ENCODE data around the gene USH1C.

DNA sequence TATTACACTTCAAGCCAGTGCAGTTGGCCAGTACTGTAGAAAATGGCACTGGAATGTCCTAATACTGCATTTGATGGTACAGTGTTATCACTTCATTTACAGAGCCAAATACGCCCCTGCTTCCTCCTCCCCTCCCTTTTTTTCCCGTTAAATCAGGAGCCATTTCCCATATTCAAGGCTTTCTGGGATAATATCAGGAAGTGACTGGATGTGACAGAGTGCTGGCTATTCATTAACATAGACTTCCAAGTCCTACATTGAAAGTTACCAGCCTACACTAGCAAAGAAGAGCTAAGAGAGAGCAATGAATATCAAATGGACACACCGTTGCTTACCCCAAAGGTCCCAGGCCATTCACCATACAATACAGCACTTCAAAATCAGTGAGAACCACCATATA lies 35.4 kb downstream of the USH1C start:
- TF ChIP-seq, protein P1, sequence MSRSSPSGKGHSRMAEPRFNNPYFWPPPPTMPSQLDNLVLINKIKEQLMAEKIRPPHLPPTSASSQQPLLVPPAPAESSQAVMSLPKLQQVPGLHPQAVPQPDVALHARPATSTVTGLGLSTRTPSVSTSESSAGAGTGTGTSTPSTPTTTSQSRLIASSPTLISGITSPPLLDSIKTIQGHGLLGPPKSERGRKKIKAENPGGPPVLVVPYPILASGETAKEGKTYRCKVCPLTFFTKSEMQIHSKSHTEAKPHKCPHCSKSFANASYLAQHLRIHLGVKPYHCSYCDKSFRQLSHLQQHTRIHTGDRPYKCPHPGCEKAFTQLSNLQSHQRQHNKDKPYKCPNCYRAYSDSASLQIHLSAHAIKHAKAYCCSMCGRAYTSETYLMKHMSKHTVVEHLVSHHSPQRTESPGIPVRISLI (tag by site-specific recombination; IDR thresholded peaks at IDR 0.05), result no peak
- TF ChIP-seq, protein P2, sequence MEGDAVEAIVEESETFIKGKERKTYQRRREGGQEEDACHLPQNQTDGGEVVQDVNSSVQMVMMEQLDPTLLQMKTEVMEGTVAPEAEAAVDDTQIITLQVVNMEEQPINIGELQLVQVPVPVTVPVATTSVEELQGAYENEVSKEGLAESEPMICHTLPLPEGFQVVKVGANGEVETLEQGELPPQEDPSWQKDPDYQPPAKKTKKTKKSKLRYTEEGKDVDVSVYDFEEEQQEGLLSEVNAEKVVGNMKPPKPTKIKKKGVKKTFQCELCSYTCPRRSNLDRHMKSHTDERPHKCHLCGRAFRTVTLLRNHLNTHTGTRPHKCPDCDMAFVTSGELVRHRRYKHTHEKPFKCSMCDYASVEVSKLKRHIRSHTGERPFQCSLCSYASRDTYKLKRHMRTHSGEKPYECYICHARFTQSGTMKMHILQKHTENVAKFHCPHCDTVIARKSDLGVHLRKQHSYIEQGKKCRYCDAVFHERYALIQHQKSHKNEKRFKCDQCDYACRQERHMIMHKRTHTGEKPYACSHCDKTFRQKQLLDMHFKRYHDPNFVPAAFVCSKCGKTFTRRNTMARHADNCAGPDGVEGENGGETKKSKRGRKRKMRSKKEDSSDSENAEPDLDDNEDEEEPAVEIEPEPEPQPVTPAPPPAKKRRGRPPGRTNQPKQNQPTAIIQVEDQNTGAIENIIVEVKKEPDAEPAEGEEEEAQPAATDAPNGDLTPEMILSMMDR (tag by site-specific recombination; IDR thresholded peaks at IDR 0.05), result no peak
- TF ChIP-seq ZNF174 (tag by site-specific recombination; IDR thresholded peaks at IDR 0.05) (no peak), ZNF48 (tag by site-specific recombination; IDR thresholded peaks at IDR 0.05) (no peak), ZNF549 (tag by site-specific recombination; IDR thresholded peaks at IDR 0.05) (no peak), ZNF843 (tag by site-specific recombination; IDR thresholded peaks at IDR 0.05) (no peak), KLF1 (tag by site-specific recombination; IDR thresholded peaks at IDR 0.05) (no peak), ZNF585B (tag by site-specific recombination; IDR thresholded peaks at IDR 0.05) (no peak)
- TF ChIP-seq, protein P3, sequence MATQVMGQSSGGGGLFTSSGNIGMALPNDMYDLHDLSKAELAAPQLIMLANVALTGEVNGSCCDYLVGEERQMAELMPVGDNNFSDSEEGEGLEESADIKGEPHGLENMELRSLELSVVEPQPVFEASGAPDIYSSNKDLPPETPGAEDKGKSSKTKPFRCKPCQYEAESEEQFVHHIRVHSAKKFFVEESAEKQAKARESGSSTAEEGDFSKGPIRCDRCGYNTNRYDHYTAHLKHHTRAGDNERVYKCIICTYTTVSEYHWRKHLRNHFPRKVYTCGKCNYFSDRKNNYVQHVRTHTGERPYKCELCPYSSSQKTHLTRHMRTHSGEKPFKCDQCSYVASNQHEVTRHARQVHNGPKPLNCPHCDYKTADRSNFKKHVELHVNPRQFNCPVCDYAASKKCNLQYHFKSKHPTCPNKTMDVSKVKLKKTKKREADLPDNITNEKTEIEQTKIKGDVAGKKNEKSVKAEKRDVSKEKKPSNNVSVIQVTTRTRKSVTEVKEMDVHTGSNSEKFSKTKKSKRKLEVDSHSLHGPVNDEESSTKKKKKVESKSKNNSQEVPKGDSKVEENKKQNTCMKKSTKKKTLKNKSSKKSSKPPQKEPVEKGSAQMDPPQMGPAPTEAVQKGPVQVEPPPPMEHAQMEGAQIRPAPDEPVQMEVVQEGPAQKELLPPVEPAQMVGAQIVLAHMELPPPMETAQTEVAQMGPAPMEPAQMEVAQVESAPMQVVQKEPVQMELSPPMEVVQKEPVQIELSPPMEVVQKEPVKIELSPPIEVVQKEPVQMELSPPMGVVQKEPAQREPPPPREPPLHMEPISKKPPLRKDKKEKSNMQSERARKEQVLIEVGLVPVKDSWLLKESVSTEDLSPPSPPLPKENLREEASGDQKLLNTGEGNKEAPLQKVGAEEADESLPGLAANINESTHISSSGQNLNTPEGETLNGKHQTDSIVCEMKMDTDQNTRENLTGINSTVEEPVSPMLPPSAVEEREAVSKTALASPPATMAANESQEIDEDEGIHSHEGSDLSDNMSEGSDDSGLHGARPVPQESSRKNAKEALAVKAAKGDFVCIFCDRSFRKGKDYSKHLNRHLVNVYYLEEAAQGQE (tag by site-specific recombination; IDR thresholded peaks at IDR 0.05), result no peak
- TF ChIP-seq, protein P4, sequence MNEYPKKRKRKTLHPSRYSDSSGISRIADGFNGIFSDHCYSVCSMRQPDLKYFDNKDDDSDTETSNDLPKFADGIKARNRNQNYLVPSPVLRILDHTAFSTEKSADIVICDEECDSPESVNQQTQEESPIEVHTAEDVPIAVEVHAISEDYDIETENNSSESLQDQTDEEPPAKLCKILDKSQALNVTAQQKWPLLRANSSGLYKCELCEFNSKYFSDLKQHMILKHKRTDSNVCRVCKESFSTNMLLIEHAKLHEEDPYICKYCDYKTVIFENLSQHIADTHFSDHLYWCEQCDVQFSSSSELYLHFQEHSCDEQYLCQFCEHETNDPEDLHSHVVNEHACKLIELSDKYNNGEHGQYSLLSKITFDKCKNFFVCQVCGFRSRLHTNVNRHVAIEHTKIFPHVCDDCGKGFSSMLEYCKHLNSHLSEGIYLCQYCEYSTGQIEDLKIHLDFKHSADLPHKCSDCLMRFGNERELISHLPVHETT (tag by site-specific recombination; IDR thresholded peaks at IDR 0.05), result no peak
